HG03354 (cell line): ENCODE data around the gene CHPT1.
"Not testable (repeated sequence)": the region's sequence is repeated elsewhere in the genome, so short reads cannot be mapped to it uniquely, and the experiment has no call there.

Experiments used
- ATAC-seq: cut with Tn5 transposase; IDR thresholded peaks from one replicate; pipeline ENCODE4 v1.9.1; 2021; ENCODE audit warnings: mild to moderate bottlenecking; ENCODE audit not compliant: unreplicated experiment, poor library complexity, severe bottlenecking

CHPT1 gene

GRCh38 chr12:101697197-101697929 is at the start of gene CHPT1:
CHPT1 (plus strand) TSS chr12:101697640; CDS start chr12:101697862, 222 bp downstream.
- ATAC-seq: peak; percentile 76

GRCh38 chr12:101647711-101648110 is 49.7 kb upstream of the CHPT1 start:
- no peak for ATAC-seq

GRCh38 chr12:101648195-101648594 is 49.2 kb upstream of the CHPT1 start:
- ATAC-seq: no peak

- no peak for ATAC-seq
Observed at GRCh38 chr12:101650346-101651117, 46.9 kb upstream of the CHPT1 start.

GRCh38 chr12:101653030-101653429 is 44.4 kb upstream of the CHPT1 start:
- no peak for ATAC-seq

- no peak for ATAC-seq
Observed at GRCh38 chr12:101653503-101653902, 43.9 kb upstream of the CHPT1 start.

- ATAC-seq: no peak
Observed at GRCh38 chr12:101654442-101654841, 43.0 kb upstream of the CHPT1 start.

- no peak for ATAC-seq
Observed at GRCh38 chr12:101655393-101655792, 42.0 kb upstream of the CHPT1 start.

- ATAC-seq: not testable (repeated sequence)
Observed at GRCh38 chr12:101660662-101661061, 36.8 kb upstream of the CHPT1 start.

- no peak for ATAC-seq
Observed at GRCh38 chr12:101663298-101663697, 34.1 kb upstream of the CHPT1 start.

- no peak for ATAC-seq
Observed at GRCh38 chr12:101664992-101665391, 32.4 kb upstream of the CHPT1 start.

- ATAC-seq: no peak
Observed at GRCh38 chr12:101666052-101666728, 31.2 kb upstream of the CHPT1 start.

- ATAC-seq: no peak
Observed at GRCh38 chr12:101667591-101667990, 29.8 kb upstream of the CHPT1 start.

- ATAC-seq: no peak
Observed at GRCh38 chr12:101670007-101670671, 27.3 kb upstream of the CHPT1 start.

GRCh38 chr12:101671157-101671791 is 26.2 kb upstream of the CHPT1 start:
- peak; percentile 92 for ATAC-seq

- ATAC-seq: peak; percentile 15
Observed at GRCh38 chr12:101671833-101672232, 25.6 kb upstream of the CHPT1 start.

GRCh38 chr12:101675555-101675954 is 21.9 kb upstream of the CHPT1 start:
- no peak for ATAC-seq

- ATAC-seq: not testable (repeated sequence)
Observed at GRCh38 chr12:101676497-101676896, 20.9 kb upstream of the CHPT1 start.

GRCh38 chr12:101678081-101678480 is 19.4 kb upstream of the CHPT1 start:
- ATAC-seq: no peak

GRCh38 chr12:101680240-101680639 is 17.2 kb upstream of the CHPT1 start:
- ATAC-seq: no peak
